CD8-positive, alpha-beta memory T cell (primary cell): ENCODE measurements around the gene CRIP3. TPM values are rescaled to one million over a fixed set of nuclear protein-coding genes. Genes with fewer than 3 reads are reported as not detected.

Experiments
- CTCF ChIA-PET: fragments of 350-600 bp; sonication (Branson Sonifier 250); formaldehyde crosslinking; loops from one replicate; lab custom pipeline; 2021; ENCODE audit warnings: antibody characterized with exemption; lab: Charles Lee
- POLR2A ChIA-PET: fragments of 350-600 bp; sonication (Branson Sonifier 250); formaldehyde crosslinking; loops from one replicate; lab custom pipeline; 2021; ENCODE audit warnings: antibody characterized with exemption; lab: Charles Lee
- DNase-seq, 5 donors: peaks; one replicate each; pipeline versions ENCODE4 v3.0.0 to v3.0.0-alpha.2; 2020 to 2022; ENCODE audit warnings: mixed read lengths in 1 of 5
- H3K27ac ChIP-seq: one replicate; pipeline ENCODE4 v1.7.0; 2013; ENCODE audit warnings: low read depth, mild to moderate bottlenecking, low read length, moderate library complexity
- H3K27me3 ChIP-seq: 2 replicates; pipeline ENCODE4 v1.7.0; 2013; ENCODE audit warnings: low read length, mild to moderate bottlenecking; ENCODE audit not compliant: insufficient read depth, poor library complexity, severe bottlenecking
- H3K36me3 ChIP-seq: 2 replicates; pipeline ENCODE4 v1.7.0; 2013; ENCODE audit warnings: mild to moderate bottlenecking, low read length, moderate library complexity; ENCODE audit not compliant: insufficient read depth
- H3K4me1 ChIP-seq: 2 replicates; pipeline ENCODE4 v1.7.0; 2013; ENCODE audit warnings: mild to moderate bottlenecking, low read length, moderate library complexity; ENCODE audit not compliant: insufficient read depth
- H3K4me3 ChIP-seq: 2 replicates; pipeline ENCODE4 v1.7.0; 2013; ENCODE audit warnings: mild to moderate bottlenecking, low read length
- H3K9me3 ChIP-seq: 2 replicates; pipeline ENCODE4 v1.7.0; 2013; ENCODE audit warnings: mild to moderate bottlenecking, low read length
- H3K27ac Mint-ChIP-seq, 8 donors: one replicate each; pipeline ENCODE4 v1.8.0; 2020 to 2021; ENCODE audit warnings: mixed read lengths in 8 of 8, mild to moderate bottlenecking in 6 of 8, inconsistent platforms in 3 of 8, moderate library complexity in 3 of 8
- H3K27me3 Mint-ChIP-seq, 2 donors: one replicate each; pipeline ENCODE4 v1.8.0; 2020 to 2021; ENCODE audit warnings: mixed read lengths in 2 of 2, mild to moderate bottlenecking in 1 of 2, moderate library complexity in 1 of 2
- H3K36me3 Mint-ChIP-seq, 3 donors: one replicate each; pipeline ENCODE4 v1.8.0; 2020 to 2021; ENCODE audit warnings: mixed read lengths in 3 of 3, inconsistent platforms in 1 of 3, mild to moderate bottlenecking in 1 of 3
- H3K4me1 Mint-ChIP-seq, 3 donors: one replicate each; pipeline ENCODE4 v1.8.0; 2020 to 2021; ENCODE audit warnings: mixed read lengths in 3 of 3, inconsistent platforms in 1 of 3, mild to moderate bottlenecking in 1 of 3
- H3K4me3 Mint-ChIP-seq, 7 donors: one replicate each; pipeline ENCODE4 v1.8.0; 2020 to 2021; ENCODE audit warnings: mixed read lengths in 7 of 7, mild to moderate bottlenecking in 6 of 7, moderate library complexity in 4 of 7, inconsistent platforms in 2 of 7
- H3K9me3 Mint-ChIP-seq, 5 donors: one replicate each; pipeline ENCODE4 v1.8.0; 2020 to 2022; ENCODE audit warnings: mixed read lengths in 5 of 5, mild to moderate bottlenecking in 3 of 5, moderate library complexity in 2 of 5, inconsistent platforms in 1 of 5
- polyA plus RNA-seq: library from polyadenylated mRNA; unstranded; fragments of 300-500 nt; fragmentation: Illumina TruSeq; gene quantifications from one replicate; pipeline ENCODE4 v1.2.3, GENCODE V29; 2021
- total RNA-seq, 2 experiments: library from RNA; stranded (reverse); gene quantifications; one replicate each; pipeline ENCODE4 v1.2.3, GENCODE V29; 2021

The CRIP3 gene
- total and polyA plus RNA-seq, 3 experiments from 2014 or later = 0.63 TPM; not detected in 2

DNA sequence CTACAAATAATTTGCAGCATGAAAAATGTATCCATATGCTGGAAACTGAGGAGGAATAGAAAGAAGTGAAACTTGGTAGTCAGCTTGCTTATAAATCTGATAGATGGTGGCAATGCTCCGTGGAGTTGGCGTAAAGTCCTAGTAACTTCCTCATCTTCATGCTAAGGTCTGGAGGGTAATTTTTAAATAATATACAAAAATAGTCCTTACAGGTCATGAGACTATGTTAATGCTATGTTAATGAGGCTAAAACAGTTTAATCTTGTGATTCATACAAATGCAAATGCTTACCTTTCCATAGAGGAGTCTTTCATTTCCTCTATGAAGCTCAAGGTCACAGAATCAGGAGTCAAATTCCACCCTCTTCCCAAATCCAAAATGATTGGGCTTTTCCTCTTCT is 9.4 kb upstream of the CRIP3 start:
- DNase-seq = no peak
- CTCF ChIA-PET = no interaction called here
- no peak overlapping the region for H3K27ac ChIP-seq
- Mint-ChIP-seq H3K27me3 (no peaks in the 10 kb centered on the region), H3K4me1 (no peaks in the 10 kb centered on the region), H3K4me3 (no peak overlapping the region), H3K27ac (no peak overlapping the region), H3K36me3 (peaks cover 0 to 13% (median 10%) of the 10 kb centered on the region in 3 donors), H3K9me3 (no peaks in the 10 kb centered on the region)
- no peak overlapping the region for H3K4me3 ChIP-seq
- no peaks in the 10 kb centered on the region for H3K36me3 ChIP-seq
- H3K27me3 ChIP-seq = no peaks in the 10 kb centered on the region
- no peaks in the 10 kb centered on the region for H3K9me3 ChIP-seq
- POLR2A ChIA-PET = interaction anchor here (0.6 to 0.7 kb wide), 2 partner anchors 15 to 313 kb away, joined by 3 read pairs; no protein-coding TSS in a partner anchor
- H3K4me1 ChIP-seq = no peaks in the 10 kb centered on the region

- Histone ChIP-seq H3K27ac (no peak overlapping the region), H3K36me3 (no peaks in the 10 kb centered on the region), H3K9me3 (no peaks in the 10 kb centered on the region), H3K27me3 (no peaks in the 10 kb centered on the region), H3K4me3 (no peak overlapping the region), H3K4me1 (peaks cover 6% of the 10 kb centered on the region)
- Mint-ChIP-seq H3K36me3 (peaks cover 0 to 9% (median 8%) of the 10 kb centered on the region in 3 donors), H3K4me3 (no peak overlapping the region), H3K9me3 (no peaks in the 10 kb centered on the region), H3K4me1 (peaks cover 0 to 6% (median 5%) of the 10 kb centered on the region in 3 donors), H3K27ac (no peak overlapping the region), H3K27me3 (peaks cover 5 to 10% of the 10 kb centered on the region in 2 donors)
- ChIA-PET POLR2A (no interaction called here), CTCF (no interaction called here)
- DNase-seq = no peak
These were observed 5.2 kb upstream of the CRIP3 start for GRCh38 chr6:43313813-43314212.

DNA sequence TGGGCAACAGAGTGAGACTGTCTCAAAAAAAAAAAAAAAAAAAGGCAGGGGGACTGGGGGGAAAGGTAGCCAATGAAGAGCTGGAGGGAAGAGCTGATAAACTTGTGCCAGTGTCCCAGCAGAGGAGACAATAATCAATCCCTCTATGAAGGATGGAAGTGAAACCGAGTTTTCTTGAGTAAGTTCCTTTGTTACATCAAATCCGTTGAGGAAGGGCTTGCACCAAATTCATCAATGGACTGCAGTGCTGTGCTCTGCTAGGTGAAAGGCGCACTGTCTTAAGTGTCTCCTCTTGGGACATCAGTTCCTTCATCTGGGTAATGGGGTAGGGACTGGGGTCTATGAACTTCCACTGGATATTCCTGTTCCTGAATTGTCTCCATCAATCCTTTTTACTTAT is 3.0 kb upstream of the CRIP3 start:
- CTCF ChIA-PET = no interaction called here
- peaks cover 15% of the 10 kb centered on the region for H3K4me1 ChIP-seq
- no peak overlapping the region for H3K27ac Mint-ChIP-seq

DNA sequence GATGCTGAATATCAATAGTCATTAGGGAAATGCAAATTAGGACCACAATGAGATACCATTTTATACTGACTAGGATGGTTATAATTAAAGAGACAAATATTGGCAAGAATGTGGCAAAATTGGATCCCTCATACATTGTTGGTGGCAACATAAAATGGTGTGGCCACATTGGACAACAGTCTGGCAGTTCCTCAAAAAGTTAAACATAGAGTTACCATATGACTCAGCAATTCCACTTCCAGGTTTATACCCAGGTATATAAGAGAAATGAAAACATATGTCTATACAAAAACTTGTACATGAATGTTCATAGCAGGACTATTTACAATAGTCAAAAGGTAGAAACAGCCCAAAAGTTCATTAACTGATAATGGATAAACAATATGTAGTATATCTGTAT is 2.0 kb upstream of the CRIP3 start:
- peaks cover 15% of the 10 kb centered on the region for H3K4me1 ChIP-seq
- CTCF ChIA-PET = no interaction called here

More for the DNA sequence above, 3.0 kb upstream of the CRIP3 start:
- no peak overlapping the region for H3K4me3 Mint-ChIP-seq
- H3K4me3 ChIP-seq = no peak overlapping the region
- H3K27me3 Mint-ChIP-seq = peaks cover 7 to 13% of the 10 kb centered on the region in 2 donors
- H3K27ac ChIP-seq = no peak overlapping the region
- peaks cover 0 to 2% (median 0%) of the 10 kb centered on the region in 3 donors for H3K36me3 Mint-ChIP-seq
- DNase-seq = no peak
- POLR2A ChIA-PET = no interaction called here
- no peaks in the 10 kb centered on the region for H3K27me3 ChIP-seq
- no peaks in the 10 kb centered on the region for H3K9me3 Mint-ChIP-seq
- H3K4me1 Mint-ChIP-seq = peaks cover 3 to 19% (median 8%) of the 10 kb centered on the region in 3 donors
- no peaks in the 10 kb centered on the region for H3K9me3 ChIP-seq
- no peaks in the 10 kb centered on the region for H3K36me3 ChIP-seq

DNA sequence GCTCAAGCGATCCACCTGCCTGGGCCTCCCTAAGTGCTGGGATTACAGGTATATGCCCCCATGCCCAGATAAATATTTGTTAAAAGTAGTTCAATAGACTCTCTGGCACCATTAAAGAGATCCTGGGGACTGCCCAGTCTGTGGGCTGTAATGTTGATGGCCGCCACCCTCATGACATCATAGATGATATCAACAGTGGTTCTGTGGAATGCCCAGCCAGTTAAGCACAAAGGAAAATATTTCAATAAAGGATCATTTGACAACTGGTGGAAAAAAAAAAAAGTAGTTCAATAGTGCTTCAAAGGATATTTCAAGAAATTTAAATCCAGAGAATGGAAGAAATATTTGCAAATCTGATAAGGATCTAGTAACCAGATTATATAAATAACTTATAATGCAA is 1.5 kb upstream of the CRIP3 start:
- Histone ChIP-seq H3K4me1 (peaks cover 15% of the 10 kb centered on the region), H3K4me3 (no peak overlapping the region), H3K27ac (no peak overlapping the region), H3K27me3 (no peaks in the 10 kb centered on the region), H3K9me3 (no peaks in the 10 kb centered on the region), H3K36me3 (no peaks in the 10 kb centered on the region)
- H3K27me3 Mint-ChIP-seq = peaks cover 8 to 13% of the 10 kb centered on the region in 2 donors
- peaks cover 3 to 19% (median 8%) of the 10 kb centered on the region in 3 donors for H3K4me1 Mint-ChIP-seq
- DNase-seq = no peak
- no peaks in the 10 kb centered on the region for H3K36me3 Mint-ChIP-seq
- H3K9me3 Mint-ChIP-seq = no peaks in the 10 kb centered on the region
- ChIA-PET POLR2A (no interaction called here), CTCF (interaction anchor here (1.0 to 4.1 kb wide), 5 partner anchors 13 to 196 kb away, joined by 3 to 18 read pairs (median 3); partner anchors contain the start of gene DNPH1)
- H3K4me3 Mint-ChIP-seq = peak overlapping the region in 1 of 7 donors; percentile 24
- H3K27ac Mint-ChIP-seq = no peak overlapping the region

More for the DNA sequence above, 2.0 kb upstream of the CRIP3 start:
- Histone ChIP-seq H3K27me3 (no peaks in the 10 kb centered on the region), H3K27ac (no peak overlapping the region), H3K9me3 (no peaks in the 10 kb centered on the region), H3K4me3 (no peak overlapping the region), H3K36me3 (no peaks in the 10 kb centered on the region)
- Mint-ChIP-seq H3K4me1 (peaks cover 3 to 19% (median 8%) of the 10 kb centered on the region in 3 donors), H3K36me3 (no peaks in the 10 kb centered on the region), H3K27ac (no peak overlapping the region), H3K9me3 (no peaks in the 10 kb centered on the region), H3K4me3 (no peak overlapping the region), H3K27me3 (peaks cover 8 to 13% of the 10 kb centered on the region in 2 donors)
- POLR2A ChIA-PET = no interaction called here
- no peak for DNase-seq

DNA sequence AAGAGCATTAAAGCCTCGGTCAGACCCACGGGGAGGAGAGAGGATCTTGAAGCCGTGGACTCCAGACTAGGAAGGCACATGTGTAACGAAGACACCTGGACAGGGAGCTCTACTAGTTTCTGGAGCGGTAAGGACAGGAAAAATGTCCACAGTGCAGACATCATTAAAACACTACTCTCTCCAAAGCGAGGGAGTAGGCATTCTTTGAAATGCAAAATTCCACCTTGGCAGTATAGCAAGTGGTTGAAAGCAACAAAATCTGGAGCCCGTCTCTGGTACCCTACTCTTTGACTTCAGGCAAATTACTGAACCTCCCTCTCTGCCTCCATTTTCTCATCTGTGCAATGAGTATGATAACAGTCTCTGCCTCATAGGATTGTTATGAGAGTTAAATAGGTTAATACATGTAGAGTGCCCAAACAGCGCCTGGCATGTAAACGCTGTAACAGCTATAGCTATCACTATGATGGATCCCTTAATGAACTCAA is 408 bp upstream of the CRIP3 start:
- DNase-seq = no peak
- Mint-ChIP-seq H3K4me1 (peaks cover 3 to 19% (median 8%) of the 10 kb centered on the region in 3 donors), H3K4me3 (peak overlapping the region; percentile 75 to 83 (median 78)), H3K36me3 (no peaks in the 10 kb centered on the region), H3K27ac (peak overlapping the region in 3 of 8 donors; percentile 38 to 60 (median 47)), H3K27me3 (peaks cover 8 to 13% of the 10 kb centered on the region in 2 donors), H3K9me3 (no peaks in the 10 kb centered on the region)
- Histone ChIP-seq H3K27ac (no peak overlapping the region), H3K36me3 (no peaks in the 10 kb centered on the region), H3K4me1 (peaks cover 15% of the 10 kb centered on the region), H3K27me3 (no peaks in the 10 kb centered on the region), H3K4me3 (peak overlapping the region; percentile 64), H3K9me3 (no peaks in the 10 kb centered on the region)
- POLR2A ChIA-PET = interaction anchor here (0.9 kb wide), 1 partner anchor 60 kb away, joined by 3 read pairs; the partner anchor contains the start of gene ZNF318
- CTCF ChIA-PET = interaction anchor here (0.9 to 4.1 kb wide), 9 partner anchors 11 to 118 kb away, joined by 3 to 18 read pairs (median 4); partner anchors contain the start of genes ABCC10, DNPH1, SLC22A7 and ZNF318

- CTCF ChIA-PET = interaction anchor here (0.9 to 4.1 kb wide), 5 partner anchors 11 to 199 kb away, joined by 3 to 18 read pairs (median 4); no protein-coding TSS in a partner anchor
- H3K27ac ChIP-seq = no peak overlapping the region
- DNase-seq = no peak
These were observed 1.1 kb downstream of the CRIP3 start for GRCh38 chr6:43307451-43308100.

DNA sequence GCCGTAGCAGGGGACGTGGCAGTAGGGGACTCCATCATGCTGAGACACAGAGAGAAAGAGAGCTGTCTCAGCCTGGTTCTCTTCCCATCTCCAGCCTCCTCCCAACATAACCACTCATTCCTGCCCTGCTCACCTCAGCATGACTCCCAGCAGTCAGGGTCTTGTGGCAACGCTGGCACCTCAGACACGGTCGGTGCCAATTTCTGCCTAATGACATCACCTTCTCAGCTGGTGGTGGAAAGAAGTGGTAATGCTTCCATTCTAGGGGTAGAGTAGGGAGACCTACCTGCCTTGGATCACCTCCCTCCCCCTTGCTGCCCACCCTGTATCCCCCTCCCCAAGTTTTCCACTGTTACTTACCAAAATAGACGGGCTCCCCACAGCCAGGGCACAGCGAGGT is 2.5 kb downstream of the CRIP3 start:
- no peaks in the 10 kb centered on the region for H3K36me3 Mint-ChIP-seq
- CTCF ChIA-PET = interaction anchor here (1.2 to 4.1 kb wide), 2 partner anchors 80 to 92 kb away, joined by 3 to 18 read pairs; no protein-coding TSS in a partner anchor
- Histone ChIP-seq H3K9me3 (no peaks in the 10 kb centered on the region), H3K4me3 (no peak overlapping the region), H3K27me3 (no peaks in the 10 kb centered on the region), H3K4me1 (peaks cover 15% of the 10 kb centered on the region), H3K36me3 (no peaks in the 10 kb centered on the region), H3K27ac (no peak overlapping the region)
- DNase-seq = no peak
- peaks cover 3 to 19% (median 8%) of the 10 kb centered on the region in 3 donors for H3K4me1 Mint-ChIP-seq
- peaks cover 7 to 18% of the 10 kb centered on the region in 2 donors for H3K27me3 Mint-ChIP-seq
- H3K9me3 Mint-ChIP-seq = no peaks in the 10 kb centered on the region
- POLR2A ChIA-PET = no interaction called here
- no peak overlapping the region for H3K4me3 Mint-ChIP-seq
- peak overlapping the region in 1 of 8 donors; percentile 37 for H3K27ac Mint-ChIP-seq

More at GRCh38 chr6:43307451-43308100, 1.1 kb downstream of the CRIP3 start:
- no peaks in the 10 kb centered on the region for H3K36me3 ChIP-seq
- no peaks in the 10 kb centered on the region for H3K27me3 ChIP-seq
- no peaks in the 10 kb centered on the region for H3K9me3 Mint-ChIP-seq
- peaks cover 3 to 19% (median 8%) of the 10 kb centered on the region in 3 donors for H3K4me1 Mint-ChIP-seq
- H3K4me3 Mint-ChIP-seq = peak overlapping the region in 3 of 7 donors; percentile 7 to 52 (median 21)
- peaks cover 15% of the 10 kb centered on the region for H3K4me1 ChIP-seq
- H3K27me3 Mint-ChIP-seq = peaks cover 8 to 13% of the 10 kb centered on the region in 2 donors
- no peaks in the 10 kb centered on the region for H3K36me3 Mint-ChIP-seq
- H3K27ac Mint-ChIP-seq = peak overlapping the region in 3 of 8 donors; percentile 46 to 52 (median 50)
- no peaks in the 10 kb centered on the region for H3K9me3 ChIP-seq
- POLR2A ChIA-PET = interaction anchor here (0.6 kb wide), 1 partner anchor 90 kb away, joined by 5 read pairs; no protein-coding TSS in a partner anchor
- no peak overlapping the region for H3K4me3 ChIP-seq
